A549 (cell line): ENCODE measurements around the gene ANKRD11.
"Not testable (repeated sequence)": the region's sequence is repeated elsewhere in the genome, so short reads cannot be mapped to it uniquely, and the experiment has no call there.

Source experiments
- CTCF ChIP-seq: fragments of >200 bp; sonication (Bioruptor Twin); formaldehyde crosslinking; IDR thresholded peaks from 3 replicates; pipeline ENCODE4 v1.5.1; 2016
- ESRRA ChIP-seq: fragments of 150-350 bp; IDR thresholded peaks from 2 replicates; pipeline ENCODE4 v1.6.1; 2014; ENCODE audit warnings: mild to moderate bottlenecking, low read length, borderline replicate concordance
- KDM5A ChIP-seq: fragments of 200-600 bp; sonication (generic); IDR thresholded peaks from 2 replicates; pipeline ENCODE4 v1.6.1; 2016; ENCODE audit warnings: antibody characterized with exemption, mild to moderate bottlenecking
- MAZ ChIP-seq: fragments of 150-350 bp; IDR thresholded peaks from 2 replicates; pipeline ENCODE4 v1.6.1; 2014; ENCODE audit warnings: antibody characterized with exemption, low read depth, low read length, borderline replicate concordance
- POLR2A ChIP-seq: IDR thresholded peaks from 2 replicates; pipeline ENCODE4 v1.6.1; 2012; ENCODE audit warnings: mild to moderate bottlenecking, low read length
- RCOR1 ChIP-seq: fragments of 150-350 bp; IDR thresholded peaks from 2 replicates; pipeline ENCODE4 v1.6.1; 2014; ENCODE audit warnings: antibody characterized with exemption, low read length, low read depth
- SMC3 ChIP-seq: fragments of >200 bp; sonication (Bioruptor Twin); formaldehyde crosslinking; IDR thresholded peaks from 3 replicates; pipeline ENCODE4 v1.6.1; 2018; ENCODE audit warnings: inconsistent platforms
- ZNF302 ChIP-seq: fragments of 250-450 bp; sonication (Bioruptor Pico); IDR thresholded peaks from 2 replicates; pipeline ENCODE4 v1.9.0; 2021; ENCODE audit warnings: inconsistent platforms, mild to moderate bottlenecking, moderate library complexity
- TF ChIP-seq, protein P1 (sequence below): fragments of 250-450 bp; sonication (Bioruptor Pico); IDR thresholded peaks from 2 replicates; pipeline ENCODE4 v1.5.0; 2020; ENCODE audit warnings: low read depth, mild to moderate bottlenecking, moderate library complexity
- TF ChIP-seq, protein P2 (sequence below): fragments of >200 bp; sonication (Bioruptor Twin); formaldehyde crosslinking; IDR thresholded peaks from 3 replicates; pipeline ENCODE4 v1.6.1; 2016

DNA sequence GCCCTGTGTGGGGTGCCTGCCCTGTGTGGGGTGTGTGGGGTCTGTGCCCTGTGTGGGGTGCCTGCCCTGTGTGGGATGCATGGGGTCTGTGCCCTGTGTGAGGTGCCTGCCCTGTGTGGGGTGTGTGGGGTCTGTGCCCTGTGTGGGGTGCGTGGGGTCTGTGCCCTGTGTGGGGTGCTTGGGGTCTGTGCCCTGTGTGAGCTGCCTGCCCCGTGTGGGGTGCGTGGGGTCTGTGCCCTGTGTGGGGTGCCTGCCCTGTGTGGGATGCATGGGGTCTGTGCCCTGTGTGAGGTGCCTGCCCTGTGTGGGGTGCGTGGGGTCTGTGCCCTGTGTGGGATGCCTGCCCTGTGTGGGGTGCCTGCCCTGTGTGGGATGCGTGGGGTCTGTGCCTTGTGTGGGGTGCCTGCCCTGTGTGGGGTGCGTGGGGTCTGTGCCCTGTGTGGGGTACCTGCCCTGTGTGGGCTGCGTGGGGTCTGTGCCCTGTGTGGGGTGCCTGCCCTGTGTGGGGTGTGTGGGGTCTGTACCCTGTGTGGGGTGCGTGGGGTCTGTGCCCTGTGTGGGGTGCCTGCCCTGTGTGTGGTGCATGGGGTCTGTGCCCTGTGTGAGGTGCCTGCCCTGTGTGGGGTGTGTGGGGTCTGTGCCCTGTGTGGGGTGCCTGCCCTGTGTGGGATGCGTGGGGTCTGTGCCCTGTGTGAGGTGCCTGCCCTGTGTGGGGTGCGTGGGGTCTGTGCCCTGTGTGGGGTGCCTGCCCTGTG, 190.8 kb downstream of the ANKRD11 start:
- TF ChIP-seq CTCF; POLR2A; MAZ; ESRRA; SMC3; ZNF302 (CRISPR knock-in tag); RCOR1; KDM5A: not testable (repeated sequence)
- TF ChIP-seq, protein P1, sequence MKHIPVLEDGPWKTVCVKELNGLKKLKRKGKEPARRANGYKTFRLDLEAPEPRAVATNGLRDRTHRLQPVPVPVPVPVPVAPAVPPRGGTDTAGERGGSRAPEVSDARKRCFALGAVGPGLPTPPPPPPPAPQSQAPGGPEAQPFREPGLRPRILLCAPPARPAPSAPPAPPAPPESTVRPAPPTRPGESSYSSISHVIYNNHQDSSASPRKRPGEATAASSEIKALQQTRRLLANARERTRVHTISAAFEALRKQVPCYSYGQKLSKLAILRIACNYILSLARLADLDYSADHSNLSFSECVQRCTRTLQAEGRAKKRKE (CRISPR knock-in tag): not testable (repeated sequence)
- TF ChIP-seq, protein P2, sequence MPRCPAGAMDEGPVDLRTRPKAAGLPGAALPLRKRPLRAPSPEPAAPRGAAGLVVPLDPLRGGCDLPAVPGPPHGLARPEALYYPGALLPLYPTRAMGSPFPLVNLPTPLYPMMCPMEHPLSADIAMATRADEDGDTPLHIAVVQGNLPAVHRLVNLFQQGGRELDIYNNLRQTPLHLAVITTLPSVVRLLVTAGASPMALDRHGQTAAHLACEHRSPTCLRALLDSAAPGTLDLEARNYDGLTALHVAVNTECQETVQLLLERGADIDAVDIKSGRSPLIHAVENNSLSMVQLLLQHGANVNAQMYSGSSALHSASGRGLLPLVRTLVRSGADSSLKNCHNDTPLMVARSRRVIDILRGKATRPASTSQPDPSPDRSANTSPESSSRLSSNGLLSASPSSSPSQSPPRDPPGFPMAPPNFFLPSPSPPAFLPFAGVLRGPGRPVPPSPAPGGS: not testable (repeated sequence)
